ENCODE data around the gene CHST11.

- no peak for TF ChIP-seq MZF1 (tag by site-specific recombination; IDR thresholded peaks at IDR 0.05; ENCODE audit: borderline replicate concordance)
- TF ChIP-seq ZNF114 (tag by site-specific recombination; IDR thresholded peaks at IDR 0.05) = no peak
Measured at GRCh38 chr12:104716172-104716571, 259.4 kb downstream of the CHST11 start.

Data from HEK293 (cell line).